Hepatocyte (in vitro differentiated cells): ENCODE measurements around the gene ARHGEF25. TPM values are rescaled to one million over a fixed set of nuclear protein-coding genes. Genes with fewer than 3 reads are reported as not detected.
"Not testable (repeated sequence)": the region's sequence is repeated elsewhere in the genome, so short reads cannot be mapped to it uniquely, and the experiment has no call there.

Experiments
- DNase-seq: peaks from one replicate; pipeline ENCODE4 v3.0.0-alpha.2; 2016; ENCODE audit warnings: low spot score
- H2AFZ ChIP-seq: fragments of 200-600 bp; sonication (generic); 2 replicates; pipeline ENCODE4 v1.6.0; 2016; ENCODE audit warnings: antibody characterized with exemption, mild to moderate bottlenecking
- H3K27ac ChIP-seq: fragments of 200-600 bp; sonication (generic); 2 replicates; pipeline ENCODE4 v1.5.1; 2016; ENCODE audit warnings: mild to moderate bottlenecking
- H3K27me3 ChIP-seq: fragments of 200-600 bp; sonication (generic); 2 replicates; pipeline ENCODE4 v1.6.1; 2016
- H3K36me3 ChIP-seq: fragments of 200-600 bp; sonication (generic); replicated peaks from 2 replicates; pipeline ENCODE4 v1.5.1; 2016; ENCODE audit warnings: low read depth; ENCODE audit not compliant: insufficient read depth
- H3K4me1 ChIP-seq: fragments of 200-600 bp; sonication (generic); 2 replicates; pipeline ENCODE4 v1.5.1; 2016; ENCODE audit warnings: mild to moderate bottlenecking, moderate library complexity; ENCODE audit not compliant: insufficient read depth
- H3K4me2 ChIP-seq: fragments of 200-600 bp; sonication (generic); 2 replicates; pipeline ENCODE4 v1.6.0; 2016
- H3K4me3 ChIP-seq: fragments of 200-600 bp; sonication (generic); 2 replicates; pipeline ENCODE4 v1.5.1; 2016; ENCODE audit warnings: mild to moderate bottlenecking
- H3K79me2 ChIP-seq: fragments of 200-600 bp; sonication (generic); 2 replicates; pipeline ENCODE4 v1.6.0; 2017; ENCODE audit warnings: mild to moderate bottlenecking
- H3K9me2 ChIP-seq: fragments of 200-600 bp; sonication (generic); replicated peaks from 2 replicates; pipeline ENCODE4 v1.6.0; 2017; ENCODE audit warnings: mild to moderate bottlenecking; ENCODE audit not compliant: insufficient read depth
- H3K9me3 ChIP-seq: fragments of 200-600 bp; sonication (generic); 2 replicates; pipeline ENCODE4 v1.5.1; 2016; ENCODE audit warnings: low read depth, mild to moderate bottlenecking
- H4K20me1 ChIP-seq: fragments of 200-600 bp; sonication (generic); 2 replicates; pipeline ENCODE4 v1.6.0; 2016; ENCODE audit warnings: mild to moderate bottlenecking; ENCODE audit not compliant: insufficient read depth, poor library complexity, severe bottlenecking
- CTCF ChIP-seq: fragments of 200-600 bp; sonication (generic); IDR thresholded peaks from 2 replicates; pipeline ENCODE4 v1.5.1; 2016; ENCODE audit warnings: antibody characterized with exemption, mild to moderate bottlenecking; ENCODE audit not compliant: poor library complexity
- EZH2 ChIP-seq: fragments of 200-600 bp; sonication (generic); IDR thresholded peaks from 2 replicates; pipeline ENCODE4 v1.6.1; 2016; ENCODE audit warnings: antibody characterized with exemption, mild to moderate bottlenecking, borderline replicate concordance
- EZH2phosphoT487 ChIP-seq: fragments of 200-600 bp; sonication (generic); IDR thresholded peaks from one replicate; pipeline ENCODE4 v1.6.1; 2018; ENCODE audit warnings: antibody characterized with exemption, mild to moderate bottlenecking, low read depth, moderate library complexity; ENCODE audit not compliant: unreplicated experiment, severe bottlenecking
- WGBS: methylation state at CpG from one replicate; pipeline ENCODE4 v1.1.6; 2016; ENCODE audit warnings: low lambda C conversion rate; ENCODE audit errors: missing lambda C conversion rate; 5-methylcytosine and 5-hydroxymethylcytosine counted together
- polyA plus RNA-seq: library from polyadenylated mRNA; unstranded; fragments of >200 nt; fragmentation: Nextera tagmentation; extraction: Ambion mirVana; gene quantifications from 2 replicates; pipeline ENCODE4 v1.2.1, GENCODE V29; 2016
- total RNA-seq: library from RNA; depleted of rRNA; stranded (reverse); fragments of >200 nt; gene quantifications from 2 replicates; pipeline ENCODE4 v1.2.3, GENCODE V29; 2014

Gene ARHGEF25
- total and polyA plus RNA-seq, 2 experiments from 2014 or later: 0.29 to 12.6 TPM

- peaks cover 24% of the 10 kb centered on the region for H3K27me3 ChIP-seq
- no peaks in the 10 kb centered on the region for H3K4me1 ChIP-seq
- no peak overlapping the region for H3K4me2 ChIP-seq
- no peak for DNase-seq
- H2AFZ ChIP-seq: no peak overlapping the region
- no peak overlapping the region for H3K4me3 ChIP-seq
- no peaks in the 10 kb centered on the region for H3K9me2 ChIP-seq
- peaks cover 4% of the 10 kb centered on the region for H3K9me3 ChIP-seq
- no peaks in the 10 kb centered on the region for H3K79me2 ChIP-seq
- no peaks in the 10 kb centered on the region for H3K36me3 ChIP-seq
- 54% methylated on average over 5 of the region's 5 CpGs for WGBS
- H3K27ac ChIP-seq: no peak overlapping the region
- no peak for TF ChIP-seq EZH2phosphoT487
- TF ChIP-seq CTCF: no peak
- TF ChIP-seq EZH2: no peak
- H4K20me1 ChIP-seq: no peaks in the 10 kb centered on the region
Observed at GRCh38 chr12:57641699-57642442, 30.6 kb downstream of the ARHGEF25 start.

- H3K9me2 ChIP-seq, H4K20me1 ChIP-seq, H2AFZ ChIP-seq, H3K27ac ChIP-seq, DNase-seq, H3K4me2 ChIP-seq, H3K4me1 ChIP-seq, H3K27me3 ChIP-seq, H3K4me3 ChIP-seq, H3K79me2 ChIP-seq, H3K36me3 ChIP-seq, H3K9me3 ChIP-seq: not testable (repeated sequence)
- 55% methylated on average over 10 of the region's 13 CpGs for WGBS
Observed at GRCh38 chr12:57645990-57646658, 34.9 kb downstream of the ARHGEF25 start.

GRCh38 chr12:57646659-57647049 lies 35.4 kb downstream of the ARHGEF25 start:
- H3K4me2 ChIP-seq, H3K9me2 ChIP-seq, H3K9me3 ChIP-seq, H3K4me1 ChIP-seq, H3K4me3 ChIP-seq, H2AFZ ChIP-seq, DNase-seq, H3K27ac ChIP-seq, H3K27me3 ChIP-seq, H3K36me3 ChIP-seq, H4K20me1 ChIP-seq, H3K79me2 ChIP-seq: not testable (repeated sequence)
- WGBS: 94% methylated on average over 6 of the region's 15 CpGs

- TF ChIP-seq EZH2 (no peak), CTCF (no peak)
- Histone ChIP-seq H3K4me1 (no peaks in the 10 kb centered on the region), H3K36me3 (no peaks in the 10 kb centered on the region), H3K9me3 (no peaks in the 10 kb centered on the region), H4K20me1 (no peaks in the 10 kb centered on the region), H3K4me2 (no peak overlapping the region), H3K9me2 (no peaks in the 10 kb centered on the region), H3K27me3 (no peaks in the 10 kb centered on the region), H3K79me2 (no peaks in the 10 kb centered on the region), H3K27ac (no peak overlapping the region), H3K4me3 (no peak overlapping the region), H2AFZ (no peak overlapping the region)
- WGBS: 61% methylated on average over 3 of the region's 3 CpGs
- DNase-seq: no peak
Observed at GRCh38 chr12:57654042-57654441, 42.8 kb downstream of the ARHGEF25 start.
